HepG2 (cell line): ENCODE data around the gene NSUN6.

Experiments
- ATF3 ChIP-seq: sonication (generic); formaldehyde crosslinking; IDR thresholded peaks from 2 replicates; pipeline ENCODE4 v1.4.0; 2020; ENCODE audit warnings: missing genetic modification reagents
- CEBPB ChIP-seq: IDR thresholded peaks from 2 replicates; pipeline ENCODE4 v1.6.1; 2011; ENCODE audit warnings: low read depth, low read length, improper control_type of control experiment, borderline replicate concordance
- CTCF ChIP-seq: sonication (generic); formaldehyde crosslinking; IDR thresholded peaks from 2 replicates; pipeline ENCODE4 v1.5.0; 2020; ENCODE audit warnings: mild to moderate bottlenecking, missing genetic modification reagents, moderate library complexity
- DR1 ChIP-seq: sonication (generic); formaldehyde crosslinking; IDR thresholded peaks from 2 replicates; pipeline ENCODE4 v1.8.0; 2021; ENCODE audit warnings: mild to moderate bottlenecking, missing genetic modification reagents, inconsistent platforms
- EEA1 ChIP-seq: sonication (generic); formaldehyde crosslinking; IDR thresholded peaks from 2 replicates; pipeline ENCODE4 v1.5.1; 2020; ENCODE audit warnings: mild to moderate bottlenecking, missing genetic modification reagents, borderline replicate concordance
- FOXA3 ChIP-seq: IDR thresholded peaks from 2 replicates; pipeline ENCODE4 v1.6.1; 2016; ENCODE audit warnings: missing genetic modification reagents, missing compliant biosample characterization
- KAT2B ChIP-seq: fragments of 150-350 bp; IDR thresholded peaks from 2 replicates; pipeline ENCODE4 v1.6.1; 2014; ENCODE audit warnings: low read depth, low read length, borderline replicate concordance
- NFE2 ChIP-seq: sonication (generic); formaldehyde crosslinking; IDR thresholded peaks from 2 replicates; pipeline ENCODE4 v1.4.0; 2020; ENCODE audit warnings: missing genetic modification reagents
- RBAK ChIP-seq: sonication (generic); formaldehyde crosslinking; IDR thresholded peaks from 2 replicates; pipeline ENCODE4 v1.5.1; 2020; ENCODE audit warnings: mild to moderate bottlenecking, missing genetic modification reagents
- ZNF10 ChIP-seq: sonication (generic); formaldehyde crosslinking; IDR thresholded peaks from 2 replicates; pipeline ENCODE4 v1.4.0; 2020; ENCODE audit warnings: mild to moderate bottlenecking, low read depth, missing genetic modification reagents, borderline replicate concordance
- ZNF142 ChIP-seq: sonication (generic); formaldehyde crosslinking; IDR thresholded peaks from 2 replicates; pipeline ENCODE4 v1.4.0; 2020; ENCODE audit warnings: missing genetic modification reagents
- ZNF557 ChIP-seq: sonication (generic); formaldehyde crosslinking; IDR thresholded peaks from 2 replicates; pipeline ENCODE4 v1.4.0; 2020; ENCODE audit warnings: missing genetic modification reagents
- ZNF773 ChIP-seq: sonication (generic); formaldehyde crosslinking; IDR thresholded peaks from 2 replicates; pipeline ENCODE4 v1.4.0; 2020; ENCODE audit warnings: missing genetic modification reagents, borderline replicate concordance

GRCh38 chr10:18539335-18539734 lies 112.1 kb downstream of the NSUN6 start:
- TF ChIP-seq ATF3 (CRISPR knock-in tag): no peak
- no peak for TF ChIP-seq CEBPB
- no peak for TF ChIP-seq DR1 (CRISPR knock-in tag)
- no peak for TF ChIP-seq ZNF773 (CRISPR knock-in tag)
- no peak for TF ChIP-seq FOXA3 (CRISPR knock-in tag)
- TF ChIP-seq CTCF (CRISPR knock-in tag): no peak
- no peak for TF ChIP-seq RBAK (CRISPR knock-in tag)
- no peak for TF ChIP-seq ZNF10 (CRISPR knock-in tag)
- TF ChIP-seq NFE2 (CRISPR knock-in tag): no peak
- TF ChIP-seq ZNF557 (CRISPR knock-in tag): no peak
- no peak for TF ChIP-seq ZNF142 (CRISPR knock-in tag)
- TF ChIP-seq EEA1 (CRISPR knock-in tag): no peak
- TF ChIP-seq KAT2B: no peak
